GM18867 (cell line): ENCODE data around the gene PNMA6F.

Source experiments
- ATAC-seq: cut with Tn5 transposase; IDR thresholded peaks from one replicate; pipeline ENCODE4 v1.9.1; 2021; ENCODE audit warnings: mild to moderate bottlenecking, moderate library complexity; ENCODE audit not compliant: unreplicated experiment

Gene PNMA6F

DNA sequence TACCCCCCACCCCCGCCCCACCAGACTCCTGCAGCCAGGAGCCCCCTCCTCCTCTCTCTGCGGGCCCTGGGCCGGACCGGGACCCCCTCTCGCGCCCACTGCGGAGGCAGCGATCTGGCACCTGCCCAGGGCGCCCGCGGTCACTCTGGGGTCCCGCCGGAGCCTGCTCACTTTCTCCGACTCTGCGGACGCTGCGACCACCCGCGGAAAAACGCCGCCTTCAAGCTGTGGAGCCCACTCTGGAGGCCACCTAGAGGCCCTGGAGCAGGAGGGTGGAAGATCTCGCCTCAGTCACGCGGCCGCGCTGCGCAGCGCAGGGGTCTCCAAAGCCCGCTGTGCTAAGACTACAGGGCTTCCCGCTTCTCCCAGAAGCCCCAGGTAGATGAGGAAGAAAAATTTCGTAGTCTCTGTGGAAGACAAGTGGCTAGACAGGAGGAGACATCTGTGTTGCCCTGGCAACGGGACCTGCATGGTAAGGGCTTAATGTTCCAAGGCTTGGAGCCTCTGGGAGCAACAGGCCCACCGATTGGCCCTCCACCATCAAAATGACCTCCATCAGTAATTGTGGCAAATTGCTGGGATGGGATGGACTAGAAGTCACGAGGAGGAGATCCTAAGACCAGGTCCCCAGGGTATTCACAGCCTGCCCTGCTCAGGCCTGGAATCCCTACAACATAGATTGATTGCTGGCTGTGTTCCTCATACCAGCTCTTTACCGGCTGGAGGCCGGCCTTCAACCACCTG lies at the start of gene PNMA6F:
Gene PNMA6F (minus strand): TSS at position 387 of the 744 bp plus-strand sequence. CDS start 1,093 bp downstream, outside the sequence.
- no peak for ATAC-seq

DNA sequence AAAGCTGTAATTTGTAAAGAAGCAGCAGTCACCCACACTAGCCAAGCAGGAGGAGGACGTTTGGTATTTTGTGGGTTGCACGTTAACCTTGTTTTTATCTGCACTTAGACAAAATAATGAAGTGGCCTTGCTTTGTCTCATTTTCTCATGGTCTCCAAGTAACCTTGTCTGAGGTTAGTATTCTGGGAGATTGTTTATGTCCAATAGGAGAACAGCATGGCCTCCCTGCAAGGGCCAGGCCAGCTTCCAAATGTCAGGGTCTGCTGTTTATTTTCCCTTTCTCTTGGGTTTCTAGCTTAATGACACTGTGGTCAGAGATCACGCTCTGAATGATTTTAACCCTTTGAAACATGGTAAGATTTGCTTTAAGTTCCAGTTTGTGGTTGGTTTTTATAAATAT lies 49.7 kb upstream of the PNMA6F start:
- ATAC-seq: no peak

GRCh38 chrX:153370293-153371055 lies 48.9 kb upstream of the PNMA6F start:
- no peak for ATAC-seq

DNA sequence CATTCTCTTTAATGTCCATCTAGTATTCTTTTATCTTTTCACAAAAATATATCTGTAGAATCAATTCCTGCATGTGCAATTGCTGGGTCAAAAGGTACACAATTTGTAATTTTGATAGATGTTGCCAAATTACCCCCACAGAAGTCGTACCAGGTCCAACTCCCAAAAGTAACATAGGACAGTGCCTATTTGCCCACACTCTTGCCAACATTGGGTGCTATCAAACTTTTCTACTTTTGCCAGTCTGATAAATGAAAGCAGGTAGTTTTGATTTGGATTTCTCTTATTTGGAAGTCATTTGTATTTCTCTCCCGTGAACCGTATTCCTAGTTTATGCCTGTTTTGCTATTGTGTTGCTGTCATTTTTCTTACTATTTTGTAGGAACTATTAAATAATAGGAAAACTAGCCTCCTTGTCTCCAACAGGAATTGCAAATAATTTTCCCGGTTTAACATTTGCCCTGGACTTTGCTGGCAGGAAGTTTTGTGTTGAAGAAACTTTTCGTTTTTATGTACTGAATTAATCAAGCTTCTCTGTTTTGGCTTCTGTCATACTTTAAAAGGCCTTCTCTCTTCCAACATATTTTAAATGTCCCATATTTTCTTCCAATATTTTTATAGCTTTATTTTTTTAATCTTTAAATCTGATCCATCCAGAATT lies 45.4 kb upstream of the PNMA6F start:
- no peak for ATAC-seq

DNA sequence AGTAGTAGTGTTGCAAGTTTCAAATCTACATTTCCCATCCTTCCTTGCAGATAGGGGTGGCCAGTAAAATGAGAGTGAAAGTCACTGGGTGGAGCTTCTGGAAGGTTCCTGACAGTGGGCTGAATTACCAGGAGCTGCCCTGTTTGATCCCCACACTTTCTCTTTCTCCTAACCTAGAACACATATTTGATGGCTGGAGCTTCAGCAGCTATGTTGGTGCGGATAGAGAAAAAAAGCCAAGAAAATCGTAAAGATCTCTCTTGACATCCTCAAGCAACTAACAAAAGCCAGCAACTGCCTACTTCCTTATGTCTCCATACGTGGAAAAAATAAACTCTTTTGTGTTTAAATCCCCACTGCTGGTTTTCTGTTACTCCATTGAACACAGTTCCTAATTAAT lies 44.6 kb upstream of the PNMA6F start:
- ATAC-seq: peak; percentile 12

GRCh38 chrX:153365670-153366069 lies 44.1 kb upstream of the PNMA6F start:
- ATAC-seq: peak; percentile 70

- no peak for ATAC-seq
Measured at GRCh38 chrX:153361781-153362397, 40.3 kb upstream of the PNMA6F start.

DNA sequence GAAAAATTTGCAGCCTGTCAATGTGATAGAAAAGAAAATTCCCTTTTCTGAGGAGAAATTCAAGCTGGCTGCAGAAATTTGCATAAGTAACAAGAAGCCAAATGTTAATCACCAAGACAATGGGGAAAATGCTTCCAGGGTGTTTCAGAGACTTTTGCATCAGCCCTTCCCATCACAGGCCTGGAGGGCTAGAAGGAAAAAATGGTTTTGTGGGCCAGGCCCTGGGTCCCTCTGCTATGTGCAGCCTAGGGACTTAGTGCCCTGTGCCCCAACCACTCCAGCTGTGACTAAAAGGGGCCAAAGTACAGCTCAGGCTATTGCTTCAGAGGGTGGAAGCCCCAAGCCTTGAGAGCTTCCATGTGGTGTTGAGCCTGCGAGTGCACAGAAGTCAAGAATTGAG lies 36.3 kb upstream of the PNMA6F start:
- no peak for ATAC-seq

GRCh38 chrX:153353416-153353815 lies 31.8 kb upstream of the PNMA6F start:
- ATAC-seq: no peak

DNA sequence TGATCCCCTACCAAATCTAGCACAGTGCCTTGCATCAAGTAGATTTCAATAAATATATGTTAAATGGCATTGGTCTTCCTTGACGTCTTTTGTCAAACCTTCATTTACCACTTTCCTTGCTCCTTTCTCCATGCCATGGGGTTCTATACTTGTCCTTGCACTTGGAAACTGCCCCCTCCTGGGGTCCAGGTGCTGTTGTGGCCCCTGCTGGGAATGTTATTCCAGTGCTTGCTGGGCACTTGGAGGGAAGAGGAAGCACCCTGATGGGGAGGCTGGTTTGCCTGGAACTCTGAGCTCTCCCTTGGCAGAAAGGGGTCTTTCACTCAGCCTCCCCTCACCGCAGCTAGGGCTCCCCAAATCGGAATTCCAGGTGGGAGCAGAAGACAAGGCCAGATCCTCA lies 31.3 kb upstream of the PNMA6F start:
- no peak for ATAC-seq

GRCh38 chrX:153351981-153352380 lies 30.4 kb upstream of the PNMA6F start:
- no peak for ATAC-seq

- ATAC-seq: no peak
Measured at GRCh38 chrX:153349952-153350351, 28.4 kb upstream of the PNMA6F start.

- no peak for ATAC-seq
Measured at GRCh38 chrX:153348421-153348820, 26.9 kb upstream of the PNMA6F start.

GRCh38 chrX:153347530-153347929 lies 26.0 kb upstream of the PNMA6F start:
- no peak for ATAC-seq

GRCh38 chrX:153343674-153344073 lies 22.1 kb upstream of the PNMA6F start:
- ATAC-seq: no peak

- no peak for ATAC-seq
Measured at GRCh38 chrX:153342762-153343558, 21.4 kb upstream of the PNMA6F start.

- ATAC-seq: no peak
Measured at GRCh38 chrX:153340111-153340510, 18.5 kb upstream of the PNMA6F start.

- no peak for ATAC-seq
Measured at GRCh38 chrX:153339662-153340061, 18.1 kb upstream of the PNMA6F start.

DNA sequence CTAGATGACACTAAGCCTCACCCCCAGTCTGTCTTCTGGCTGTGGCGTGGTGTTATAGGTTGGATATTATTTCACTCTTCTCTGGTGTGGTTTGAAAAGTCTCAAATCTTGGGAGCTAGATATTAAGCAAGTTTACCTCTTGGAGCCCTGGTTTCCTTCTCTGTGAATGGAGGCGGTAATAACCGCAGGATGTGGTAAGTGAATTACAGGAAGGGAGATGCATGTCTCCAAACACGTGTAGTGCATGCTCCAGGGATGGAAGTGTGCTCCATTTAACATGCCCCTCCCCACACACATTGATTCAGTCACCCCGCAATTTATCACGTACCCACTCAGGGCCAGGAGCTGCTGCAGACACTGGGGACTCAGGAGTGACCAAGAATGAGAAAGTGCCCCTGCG lies 17.3 kb upstream of the PNMA6F start:
- no peak for ATAC-seq

GRCh38 chrX:153336988-153337387 lies 15.4 kb upstream of the PNMA6F start:
- ATAC-seq: no peak
